Activated naive CD8-positive, alpha-beta T cell treated with anti-CD3 and anti-CD28 coated beads, Interleukin-2, amount 50 U/mL, for 24 hours (primary cell): ENCODE data around the gene TEAD1.

Experiments
- ATAC-seq: fragments of 150-1000 bp; cut with Tn5 transposase; one replicate; pipeline ENCODE4 v1.10.0; 2021
- DNase-seq: peaks from one replicate; pipeline ENCODE4 v3.0.0; 2021
- H3K27ac Mint-ChIP-seq: one replicate; pipeline ENCODE4 v1.8.0; 2021; ENCODE audit warnings: mild to moderate bottlenecking, mixed read lengths
- H3K27me3 Mint-ChIP-seq: one replicate; pipeline ENCODE4 v1.8.0; 2021; ENCODE audit warnings: mixed read lengths
- H3K36me3 Mint-ChIP-seq: one replicate; pipeline ENCODE4 v1.8.0; 2021; ENCODE audit warnings: low read depth, mixed read lengths
- H3K4me1 Mint-ChIP-seq: one replicate; pipeline ENCODE4 v1.8.0; 2021; ENCODE audit warnings: mixed read lengths
- H3K4me3 Mint-ChIP-seq: one replicate; pipeline ENCODE4 v1.8.0; 2021; ENCODE audit warnings: mild to moderate bottlenecking, moderate library complexity, mixed read lengths
- H3K9me3 Mint-ChIP-seq: one replicate; pipeline ENCODE4 v1.8.0; 2021; ENCODE audit warnings: mixed read lengths

The TEAD1 gene

DNA sequence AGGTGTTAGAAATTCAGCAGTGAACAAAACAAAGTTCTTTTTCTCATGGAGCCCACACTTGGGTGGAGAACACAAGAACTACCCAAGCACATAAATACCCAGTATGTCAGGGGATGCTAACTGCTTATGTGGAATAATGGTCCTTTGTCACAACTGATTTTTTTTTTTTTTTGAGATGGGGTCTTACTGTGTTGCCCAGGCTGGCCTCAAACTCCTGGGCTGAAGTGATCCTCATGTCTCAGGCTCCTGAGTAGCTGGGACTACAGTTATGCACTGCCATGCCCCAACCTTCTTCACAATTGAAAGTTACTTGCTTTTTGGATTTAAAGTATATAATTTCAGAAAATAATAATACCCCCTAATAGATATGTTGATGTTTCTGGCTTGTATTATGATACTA lies 212.3 kb downstream of the TEAD1 start:
- Mint-ChIP-seq H3K9me3 (no peaks in the 10 kb centered on the region), H3K4me3 (no peak overlapping the region), H3K27ac (no peak overlapping the region), H3K27me3 (peaks cover 6% of the 10 kb centered on the region), H3K36me3 (no peaks in the 10 kb centered on the region), H3K4me1 (no peaks in the 10 kb centered on the region)
- DNase-seq (no peak), ATAC-seq (no peak)

DNA sequence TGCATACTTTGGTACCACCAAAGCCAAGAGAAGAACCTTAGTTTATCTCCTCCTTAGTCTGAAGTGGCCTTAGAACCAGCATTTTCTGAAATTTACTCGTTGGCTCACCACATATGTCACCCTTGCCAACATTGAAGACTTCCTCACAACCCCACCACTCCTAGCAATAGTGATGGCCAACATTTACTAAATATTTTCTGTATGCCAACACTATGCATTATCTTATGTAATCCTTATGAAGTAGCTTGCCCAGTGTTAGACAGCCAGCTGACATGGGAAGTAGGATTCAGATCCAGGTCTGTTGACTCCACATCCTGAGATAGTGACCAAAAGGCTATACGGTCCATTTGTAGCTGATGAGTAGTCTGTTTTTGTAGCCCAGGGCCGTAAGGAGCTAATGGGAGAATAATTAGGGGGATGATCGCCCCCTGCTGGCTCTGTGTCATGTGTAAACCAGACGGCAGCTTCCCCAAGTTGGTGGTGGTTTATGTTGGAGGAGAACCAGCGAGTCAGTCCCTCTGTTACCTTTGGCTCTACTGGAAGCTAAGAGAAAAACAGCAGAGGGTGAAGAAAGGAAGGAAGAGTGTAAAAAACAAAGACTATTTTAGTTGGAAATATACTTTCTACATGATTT lies 214.4 kb downstream of the TEAD1 start:
- ATAC-seq (peak; percentile 21), DNase-seq (peak; percentile 70)
- Mint-ChIP-seq H3K9me3 (no peaks in the 10 kb centered on the region), H3K4me1 (no peaks in the 10 kb centered on the region), H3K36me3 (no peaks in the 10 kb centered on the region), H3K27ac (no peak overlapping the region), H3K27me3 (peaks cover 6% of the 10 kb centered on the region), H3K4me3 (no peak overlapping the region)

DNA sequence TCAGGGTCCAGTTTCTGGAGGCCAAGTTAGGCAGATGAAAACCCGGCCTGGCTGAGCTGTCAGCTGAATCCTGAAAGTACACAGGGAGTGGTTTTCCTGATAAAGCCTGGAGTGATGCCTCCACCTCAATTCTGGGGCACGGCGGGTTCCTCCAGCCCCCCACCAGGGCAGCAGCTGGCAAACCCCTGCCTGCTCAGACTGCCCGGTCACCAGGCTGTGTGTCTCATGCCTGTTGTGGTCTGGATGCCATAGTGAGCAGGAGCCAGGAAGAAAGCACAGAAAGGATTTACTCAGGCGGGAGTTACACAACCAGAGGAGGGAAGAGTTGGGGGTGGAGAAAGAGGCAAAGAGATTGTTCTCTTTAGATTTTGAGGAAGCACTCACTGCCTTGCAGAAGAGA lies 215.0 kb downstream of the TEAD1 start:
- DNase-seq (no peak), ATAC-seq (no peak)
- H3K9me3 Mint-ChIP-seq, result no peaks in the 10 kb centered on the region
- H3K4me1 Mint-ChIP-seq, result no peaks in the 10 kb centered on the region
- H3K4me3 Mint-ChIP-seq, result no peak overlapping the region
- H3K27ac Mint-ChIP-seq, result no peak overlapping the region
- H3K27me3 Mint-ChIP-seq, result peaks cover 6% of the 10 kb centered on the region
- H3K36me3 Mint-ChIP-seq, result no peaks in the 10 kb centered on the region

DNA sequence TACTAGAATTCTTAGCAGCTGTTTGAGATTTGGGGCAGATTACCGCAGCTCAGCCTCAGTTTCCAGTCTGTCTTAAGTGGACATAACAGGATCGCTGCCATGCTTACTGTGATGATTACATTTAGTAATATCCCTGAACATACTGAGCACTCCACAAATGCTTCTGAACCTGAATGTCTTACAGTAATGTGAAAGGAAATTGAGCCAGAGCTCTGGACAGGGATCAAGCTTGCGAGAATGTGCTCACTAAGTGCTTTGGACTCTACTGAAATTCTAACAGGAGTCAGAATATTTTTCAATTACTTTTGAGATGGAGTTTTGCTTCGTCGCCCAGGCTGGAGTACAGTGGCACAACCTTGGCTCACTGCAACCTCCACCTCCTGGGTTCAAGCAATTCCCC lies 216.3 kb downstream of the TEAD1 start:
- no peak overlapping the region for H3K27ac Mint-ChIP-seq
- H3K4me3 Mint-ChIP-seq, result no peak overlapping the region
- no peaks in the 10 kb centered on the region for H3K36me3 Mint-ChIP-seq
- peaks cover 6% of the 10 kb centered on the region for H3K27me3 Mint-ChIP-seq
- no peak for DNase-seq
- H3K4me1 Mint-ChIP-seq, result no peaks in the 10 kb centered on the region
- no peak for ATAC-seq
- no peaks in the 10 kb centered on the region for H3K9me3 Mint-ChIP-seq

DNA sequence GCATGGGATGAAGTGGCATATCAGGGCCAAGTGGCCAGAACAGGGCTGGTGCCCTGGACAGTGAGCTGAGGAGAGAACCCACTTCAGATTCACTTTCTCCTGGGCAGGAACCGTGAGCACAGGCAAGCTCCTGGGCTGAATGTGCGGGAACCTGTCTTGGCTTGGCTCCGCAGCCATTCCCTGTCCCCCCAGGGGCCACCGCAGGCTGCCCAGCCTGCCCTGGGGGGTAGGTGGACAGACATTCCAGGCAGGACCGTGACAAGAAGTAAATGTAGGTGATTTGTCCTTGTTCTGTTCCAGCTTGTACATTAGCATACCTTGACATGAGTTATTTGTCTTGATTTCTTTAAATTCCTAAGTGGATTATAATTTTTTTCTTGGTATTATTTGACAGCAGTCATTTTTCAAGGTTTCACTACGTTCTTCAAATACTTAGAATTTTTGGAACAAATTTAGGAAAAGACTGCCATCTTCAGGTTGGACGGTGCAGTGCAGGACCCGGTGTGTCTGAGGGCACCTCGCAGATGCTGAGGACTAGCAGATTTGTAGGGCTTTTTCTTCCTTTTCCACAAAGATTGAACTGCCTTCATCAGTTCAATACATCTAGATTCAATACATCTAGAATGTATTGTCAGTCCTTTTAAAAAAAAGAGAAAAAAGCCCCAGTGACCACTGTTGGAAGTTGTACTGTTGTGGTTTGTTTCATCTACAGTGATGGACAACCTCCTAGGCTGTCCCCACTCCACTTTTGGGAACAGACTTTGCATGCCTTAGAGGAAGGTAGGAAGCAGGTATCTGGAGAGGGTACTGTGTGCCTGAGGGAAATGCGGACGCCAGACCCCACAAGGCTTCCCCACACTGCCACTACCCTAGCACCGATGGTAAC lies 219.8 kb downstream of the TEAD1 start:
- no peaks in the 10 kb centered on the region for H3K4me1 Mint-ChIP-seq
- ATAC-seq, result no peak
- H3K27ac Mint-ChIP-seq, result no peak overlapping the region
- no peaks in the 10 kb centered on the region for H3K9me3 Mint-ChIP-seq
- peak; percentile 51 for DNase-seq
- no peak overlapping the region for H3K4me3 Mint-ChIP-seq
- H3K36me3 Mint-ChIP-seq, result no peaks in the 10 kb centered on the region
- peaks cover 10% of the 10 kb centered on the region for H3K27me3 Mint-ChIP-seq

DNA sequence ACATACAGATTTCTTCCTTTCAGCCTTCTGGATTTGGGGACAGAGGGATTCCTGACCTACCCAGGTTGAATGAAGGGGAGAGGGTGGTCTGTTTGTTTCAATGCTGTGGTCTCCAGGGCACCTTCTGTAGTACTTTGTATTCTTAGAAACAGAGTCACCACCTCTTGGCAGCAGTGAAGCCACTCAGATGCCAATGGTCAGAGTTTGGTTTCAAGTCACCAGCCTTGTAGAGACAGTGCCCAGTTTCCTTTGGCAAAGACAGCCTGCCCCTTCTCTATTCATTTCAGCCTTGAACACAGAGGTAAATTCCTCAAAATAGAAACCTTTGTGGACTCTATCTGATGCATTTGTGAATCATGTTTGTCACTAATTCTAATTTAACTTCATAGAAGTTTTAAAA lies 223.2 kb downstream of the TEAD1 start:
- ATAC-seq (no peak), DNase-seq (no peak)
- H3K36me3 Mint-ChIP-seq, result no peaks in the 10 kb centered on the region
- no peaks in the 10 kb centered on the region for H3K9me3 Mint-ChIP-seq
- no peak overlapping the region for H3K4me3 Mint-ChIP-seq
- peaks cover 7% of the 10 kb centered on the region for H3K27me3 Mint-ChIP-seq
- no peak overlapping the region for H3K27ac Mint-ChIP-seq
- H3K4me1 Mint-ChIP-seq, result no peaks in the 10 kb centered on the region

DNA sequence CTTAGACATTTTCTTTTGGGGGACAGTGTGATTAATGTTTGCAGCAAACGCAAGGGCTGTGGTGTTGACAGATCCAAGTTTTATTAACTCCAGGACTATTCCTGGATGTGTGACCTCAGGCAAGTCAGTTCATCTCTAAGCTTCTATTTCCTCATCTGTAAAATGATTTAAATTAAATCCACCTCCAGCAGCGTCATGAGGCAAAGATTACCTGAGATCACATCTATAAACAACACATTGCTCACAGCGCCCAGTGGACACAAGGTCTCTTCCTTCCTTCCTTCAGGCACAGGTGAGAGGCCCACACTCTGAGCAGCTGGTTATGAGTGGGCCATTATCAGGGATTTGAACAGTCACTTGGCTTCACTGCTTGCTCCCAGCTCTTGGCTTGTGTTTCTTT lies 223.6 kb downstream of the TEAD1 start:
- no peak overlapping the region for H3K4me3 Mint-ChIP-seq
- no peak overlapping the region for H3K27ac Mint-ChIP-seq
- ATAC-seq (no peak), DNase-seq (no peak)
- H3K9me3 Mint-ChIP-seq, result no peaks in the 10 kb centered on the region
- H3K4me1 Mint-ChIP-seq, result no peaks in the 10 kb centered on the region
- no peaks in the 10 kb centered on the region for H3K36me3 Mint-ChIP-seq
- H3K27me3 Mint-ChIP-seq, result peaks cover 7% of the 10 kb centered on the region

DNA sequence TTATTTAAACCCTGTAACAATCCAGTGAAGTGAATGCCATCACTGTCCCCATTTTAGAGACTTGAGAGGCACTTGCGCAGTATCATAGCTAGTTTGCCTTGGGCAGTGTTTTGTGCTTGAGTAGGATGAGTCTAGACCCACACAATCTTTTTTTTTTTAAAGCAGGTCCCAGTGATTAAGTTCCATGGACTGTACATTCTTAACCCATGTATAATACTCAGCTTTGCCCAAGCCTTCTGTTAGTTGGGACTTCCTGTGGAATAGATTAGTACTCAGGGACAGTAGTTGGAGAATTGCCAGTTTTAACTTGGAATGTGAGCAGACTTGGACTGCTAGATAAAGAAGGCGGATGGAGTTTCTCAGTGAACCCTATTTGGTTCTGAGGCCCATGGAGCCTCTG lies 226.3 kb downstream of the TEAD1 start:
- ATAC-seq (no peak), DNase-seq (no peak)
- Mint-ChIP-seq H3K27ac (no peak overlapping the region), H3K36me3 (no peaks in the 10 kb centered on the region), H3K9me3 (no peaks in the 10 kb centered on the region), H3K27me3 (peaks cover 7% of the 10 kb centered on the region), H3K4me1 (no peaks in the 10 kb centered on the region), H3K4me3 (no peak overlapping the region)

DNA sequence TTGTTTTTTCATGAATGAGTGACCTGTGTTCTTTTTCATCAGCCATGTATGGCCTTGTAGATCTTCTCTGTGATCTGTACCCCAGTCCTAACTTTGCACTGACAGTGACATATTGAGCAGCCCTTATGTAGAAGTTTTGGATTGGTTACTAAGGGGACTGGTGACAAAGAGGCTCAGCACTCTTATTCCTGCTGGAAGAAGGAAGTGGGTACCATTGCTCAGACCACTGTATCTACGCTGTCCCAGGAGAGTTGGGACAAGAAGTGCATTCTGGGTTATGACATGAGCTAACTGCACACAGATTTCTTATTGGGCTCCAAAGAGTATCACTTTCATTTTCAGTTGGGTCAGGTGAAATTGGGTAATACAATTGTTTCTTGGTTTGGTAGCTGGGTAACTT lies 227.1 kb downstream of the TEAD1 start:
- DNase-seq (no peak), ATAC-seq (no peak)
- Mint-ChIP-seq H3K27me3 (peaks cover 7% of the 10 kb centered on the region), H3K4me3 (no peak overlapping the region), H3K9me3 (no peaks in the 10 kb centered on the region), H3K4me1 (no peaks in the 10 kb centered on the region), H3K36me3 (no peaks in the 10 kb centered on the region), H3K27ac (no peak overlapping the region)

DNA sequence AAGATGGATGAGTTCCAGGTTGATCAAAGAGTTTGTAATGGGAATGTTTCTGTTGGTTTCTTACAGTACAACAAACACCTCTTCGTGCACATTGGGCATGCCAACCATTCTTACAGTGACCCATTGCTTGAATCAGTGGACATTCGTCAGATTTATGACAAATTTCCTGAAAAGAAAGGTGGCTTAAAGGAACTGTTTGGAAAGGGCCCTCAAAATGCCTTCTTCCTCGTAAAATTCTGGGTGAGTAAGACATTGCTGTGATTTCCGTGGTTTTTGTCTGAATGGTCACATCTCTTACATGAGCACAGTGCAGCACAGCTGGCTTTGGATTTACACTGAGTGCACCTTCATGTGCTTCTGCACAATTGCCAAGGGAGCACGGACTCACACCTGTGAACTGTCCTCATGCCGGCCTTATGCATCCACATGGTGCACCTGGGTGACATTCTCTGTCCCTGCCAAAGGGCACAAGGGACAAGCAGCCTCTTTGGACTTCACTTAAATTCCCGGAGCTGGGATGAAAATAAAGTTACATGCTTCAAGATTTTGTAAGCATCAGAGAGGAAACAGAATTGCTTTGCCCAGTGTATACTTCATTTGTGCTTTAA lies 227.8 kb downstream of the TEAD1 start:
- H3K4me3 Mint-ChIP-seq, result no peak overlapping the region
- H3K36me3 Mint-ChIP-seq, result no peaks in the 10 kb centered on the region
- H3K27me3 Mint-ChIP-seq, result peaks cover 9% of the 10 kb centered on the region
- no peak overlapping the region for H3K27ac Mint-ChIP-seq
- no peaks in the 10 kb centered on the region for H3K4me1 Mint-ChIP-seq
- no peaks in the 10 kb centered on the region for H3K9me3 Mint-ChIP-seq
- DNase-seq (no peak), ATAC-seq (no peak)

DNA sequence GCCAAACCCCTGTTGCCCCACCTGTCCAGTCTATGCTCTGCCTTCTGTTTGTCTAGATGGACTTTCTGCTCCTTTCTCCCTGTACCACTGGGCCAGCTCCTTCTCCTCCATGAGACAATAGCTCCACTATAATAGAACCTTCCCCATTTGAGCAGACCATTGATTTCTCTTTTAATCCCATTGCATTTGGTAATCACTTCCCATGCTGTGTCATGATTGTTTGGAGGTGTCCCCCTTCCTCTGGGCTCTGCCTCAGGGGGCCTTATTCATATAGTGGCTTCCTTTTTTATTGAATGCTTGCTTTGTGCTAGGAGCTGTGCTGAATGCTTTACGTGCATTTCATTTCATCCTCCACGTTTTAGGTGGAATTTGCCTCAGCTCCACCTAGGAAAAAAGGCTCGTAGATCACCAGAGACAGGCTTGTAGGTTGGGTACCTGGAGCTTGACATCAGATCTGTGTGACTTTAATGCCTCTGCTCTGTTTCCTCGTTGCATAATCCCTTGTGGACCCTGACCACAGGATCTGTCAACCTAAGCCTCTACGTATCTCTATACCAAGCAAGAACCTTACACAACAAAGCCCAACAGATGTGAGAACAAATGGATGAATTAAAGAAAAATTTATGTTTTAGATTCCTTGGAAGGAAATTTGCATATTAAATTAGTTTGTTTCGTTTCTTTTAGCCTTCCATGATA lies 228.7 kb downstream of the TEAD1 start:
- ATAC-seq (no peak), DNase-seq (no peak)
- Mint-ChIP-seq H3K27ac (no peak overlapping the region), H3K9me3 (no peaks in the 10 kb centered on the region), H3K36me3 (no peaks in the 10 kb centered on the region), H3K4me3 (no peak overlapping the region), H3K27me3 (peaks cover 4% of the 10 kb centered on the region), H3K4me1 (no peaks in the 10 kb centered on the region)

DNA sequence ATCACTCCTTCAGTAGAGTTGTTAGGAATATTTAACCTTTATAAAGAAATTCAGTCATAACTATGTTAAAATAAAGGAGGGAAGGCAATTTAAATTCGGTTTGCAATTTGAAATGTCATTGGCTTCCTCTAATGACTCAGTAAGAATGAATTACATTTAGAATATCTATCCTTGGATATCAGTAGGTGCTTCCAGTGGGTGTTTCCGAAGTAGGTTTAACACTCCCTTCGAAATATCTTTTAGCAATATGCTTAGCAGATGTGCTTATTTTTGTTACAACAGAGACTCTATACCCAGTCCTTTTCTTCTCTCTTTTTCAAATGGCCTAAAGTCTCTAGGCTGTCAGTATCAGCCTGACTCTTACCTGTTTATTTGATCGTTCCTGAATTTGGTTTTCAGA lies 231.2 kb downstream of the TEAD1 start:
- Mint-ChIP-seq H3K4me3 (no peak overlapping the region), H3K9me3 (no peaks in the 10 kb centered on the region), H3K27me3 (peaks cover 4% of the 10 kb centered on the region), H3K36me3 (no peaks in the 10 kb centered on the region), H3K27ac (no peak overlapping the region), H3K4me1 (no peaks in the 10 kb centered on the region)
- no peak for ATAC-seq
- no peak for DNase-seq

DNA sequence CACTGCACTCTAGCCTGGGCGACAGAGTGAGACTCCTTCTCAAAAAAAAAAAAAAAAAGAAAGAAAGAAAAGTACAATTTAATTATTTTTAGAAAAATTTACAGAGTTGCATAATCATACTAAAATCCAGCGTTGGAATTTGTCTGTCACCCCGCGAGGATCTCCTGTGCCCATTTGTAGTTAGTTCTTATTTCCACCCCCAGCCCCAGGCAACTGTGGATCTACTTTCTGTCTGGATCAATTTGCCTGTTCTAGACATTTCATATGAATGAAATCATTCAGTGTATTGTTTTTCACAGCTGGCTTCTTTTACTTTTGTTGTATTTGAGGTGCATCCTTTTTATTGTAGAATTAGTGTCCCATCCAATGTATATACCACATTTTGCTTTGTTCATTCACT lies 232.3 kb downstream of the TEAD1 start:
- Mint-ChIP-seq H3K4me1 (no peaks in the 10 kb centered on the region), H3K27ac (no peak overlapping the region), H3K27me3 (peaks cover 4% of the 10 kb centered on the region), H3K36me3 (no peaks in the 10 kb centered on the region), H3K9me3 (no peaks in the 10 kb centered on the region), H3K4me3 (no peak overlapping the region)
- DNase-seq, result no peak
- no peak for ATAC-seq

DNA sequence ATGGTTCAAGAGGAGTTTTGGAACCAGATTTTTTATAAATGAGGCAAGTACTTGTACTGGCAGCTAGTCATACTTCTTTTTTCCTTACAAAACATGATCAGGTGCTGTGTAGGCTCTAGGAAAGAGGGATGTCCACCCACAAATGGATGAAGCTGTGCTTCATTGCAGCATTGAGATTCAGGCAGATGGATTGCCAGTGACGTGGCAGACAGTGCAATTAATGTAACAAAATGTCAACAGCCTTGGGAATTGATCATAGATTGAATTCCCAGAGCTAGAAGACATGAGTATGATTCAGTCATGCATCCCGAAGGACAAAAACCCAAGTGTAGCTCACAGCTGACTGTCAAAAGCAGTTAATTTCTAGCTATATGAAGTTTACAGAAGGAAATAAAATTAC lies 235.7 kb downstream of the TEAD1 start:
- ATAC-seq, result no peak
- Mint-ChIP-seq H3K27ac (no peak overlapping the region), H3K36me3 (no peaks in the 10 kb centered on the region), H3K4me1 (no peaks in the 10 kb centered on the region), H3K9me3 (no peaks in the 10 kb centered on the region), H3K4me3 (no peak overlapping the region), H3K27me3 (peaks cover 7% of the 10 kb centered on the region)
- no peak for DNase-seq
